Peyer's patch (tissue), 4 donors: ENCODE data around the gene PARS2. TPM values are rescaled to one million over a fixed set of nuclear protein-coding genes. Genes with fewer than 3 reads are reported as not detected.
A peak's percentile ranks its signal among the peaks of the same experiment; 100 is the strongest.

ENCODE experiments used
- DNase-seq, 3 donors: peaks; one replicate each; pipeline ENCODE4 v3.0.0-alpha.2; 2017 to 2019
- H3K27ac ChIP-seq, 4 donors: fragments of 200-600 bp; sonication (generic); one replicate each; pipeline ENCODE4 v1.5.1; 2016 to 2019
- H3K27me3 ChIP-seq, 2 donors: fragments of 200-600 bp; sonication (generic); one replicate each; pipeline ENCODE4 v1.5.1; 2019
- H3K36me3 ChIP-seq, 3 donors: fragments of 200-600 bp; sonication (generic); one replicate each; pipeline ENCODE4 v1.5.1; 2016 to 2019
- H3K4me1 ChIP-seq, 4 donors: fragments of 200-600 bp; sonication (generic); one replicate each; pipeline ENCODE4 v1.5.1; 2016 to 2019
- H3K4me3 ChIP-seq, 4 donors: fragments of 200-600 bp; sonication (generic); 1 replicate in 3 of 4; 2 replicates in 1 of 4; pipeline ENCODE4 v1.5.1; 2016 to 2019; ENCODE audit warnings: mild to moderate bottlenecking in 1 of 4
- H3K9me3 ChIP-seq, 4 donors: fragments of 200-600 bp; sonication (generic); one replicate each; pipeline ENCODE4 v1.5.1; 2016 to 2019; ENCODE audit warnings: mild to moderate bottlenecking in 1 of 4
- POLR2A ChIP-seq, 2 donors: fragments of 450-650 bp; IDR thresholded peaks; one replicate each; pipeline ENCODE4 v1.5.1; 2017; ENCODE audit warnings: antibody characterized with exemption in 2 of 2, mild to moderate bottlenecking in 2 of 2, moderate library complexity in 2 of 2
- total RNA-seq, 4 donors: library from RNA; depleted of rRNA; stranded (reverse); fragments of >200 nt; gene quantifications; one replicate each; pipeline ENCODE4 v1.1.0, GENCODE V29; 2016
- TF ChIP-seq, protein P1 (sequence below), 6 experiments: fragments of 450-650 bp in 4 of 6; fragments of 200-600 bp in 2 of 6; sonication (generic) in 1 of 6; IDR thresholded peaks; one replicate each; pipeline ENCODE4 v1.5.1; 2017 to 2019; ENCODE audit warnings: antibody characterized with exemption in 6 of 6, mild to moderate bottlenecking in 3 of 6, moderate library complexity in 1 of 6

The PARS2 gene
- total RNA-seq, 4 donors from 2014 or later = 1.7 to 10.0 (median 5.8) TPM

DNA sequence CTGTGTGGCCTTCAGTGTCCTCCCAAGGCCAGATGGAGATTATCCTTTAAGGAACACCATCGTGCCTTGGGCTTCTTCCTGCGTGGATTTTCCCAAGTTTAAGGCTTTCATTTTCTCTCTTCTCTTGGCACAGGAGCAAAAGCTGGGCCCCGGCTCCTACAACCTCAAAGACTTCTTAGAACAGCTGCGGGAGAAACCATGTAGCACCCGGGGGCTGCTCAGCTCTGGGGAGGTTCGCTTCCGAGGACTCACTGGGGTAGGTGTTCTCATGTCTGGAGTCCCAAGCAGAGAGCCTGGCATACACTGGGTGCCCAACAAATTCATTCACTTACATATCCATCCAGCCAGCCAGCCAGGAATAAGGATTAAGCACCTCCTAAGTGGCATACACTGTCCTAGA lies 43.4 kb upstream of the PARS2 start:
- Histone ChIP-seq H3K27ac (no peak overlapping the region), H3K4me1 (peaks cover 0 to 21% (median 2%) of the 10 kb centered on the region in 4 donors), H3K36me3 (no peaks in the 10 kb centered on the region), H3K9me3 (no peaks in the 10 kb centered on the region), H3K27me3 (no peaks in the 10 kb centered on the region), H3K4me3 (no peak overlapping the region)
- TF ChIP-seq POLR2A (IDR thresholded peaks at IDR 0.05) = no peak
- DNase-seq = peak in 2 of 3 donors; percentile 9 to 15

DNA sequence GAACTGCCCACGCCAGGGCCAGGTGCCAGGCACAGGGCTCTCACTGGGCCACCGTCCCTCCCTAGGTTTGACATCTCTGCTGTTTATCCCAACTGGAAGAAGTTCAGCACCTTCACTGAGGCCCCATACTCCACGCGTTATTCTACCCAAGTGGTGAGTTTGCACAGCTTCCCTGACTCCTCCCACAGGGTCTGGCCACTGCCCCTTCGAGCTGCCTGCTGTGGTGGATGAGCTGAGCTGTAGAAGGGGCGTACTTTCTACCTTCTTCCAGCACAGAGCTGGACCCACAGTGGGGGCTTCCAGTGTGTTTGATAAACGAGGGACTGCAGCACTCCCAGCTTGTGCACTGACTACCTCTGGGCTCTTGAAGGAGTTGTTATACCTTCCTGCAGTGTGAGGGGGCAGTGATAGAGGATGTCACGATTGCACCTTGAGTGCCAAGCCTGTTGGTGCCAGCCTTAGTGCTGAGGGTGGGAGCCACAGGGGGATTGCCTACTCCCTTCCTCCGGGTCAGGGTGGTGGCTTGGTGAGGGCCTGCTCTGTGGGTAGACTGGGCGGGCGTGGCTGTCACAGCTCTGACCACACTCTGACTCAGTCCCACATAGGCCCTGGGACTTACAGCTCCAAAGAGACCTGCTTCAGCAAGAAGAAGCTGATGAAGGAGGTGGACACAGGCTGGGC lies 42.7 kb upstream of the PARS2 start:
- TF ChIP-seq POLR2A (IDR thresholded peaks at IDR 0.05) = no peak
- TF ChIP-seq, protein P1, sequence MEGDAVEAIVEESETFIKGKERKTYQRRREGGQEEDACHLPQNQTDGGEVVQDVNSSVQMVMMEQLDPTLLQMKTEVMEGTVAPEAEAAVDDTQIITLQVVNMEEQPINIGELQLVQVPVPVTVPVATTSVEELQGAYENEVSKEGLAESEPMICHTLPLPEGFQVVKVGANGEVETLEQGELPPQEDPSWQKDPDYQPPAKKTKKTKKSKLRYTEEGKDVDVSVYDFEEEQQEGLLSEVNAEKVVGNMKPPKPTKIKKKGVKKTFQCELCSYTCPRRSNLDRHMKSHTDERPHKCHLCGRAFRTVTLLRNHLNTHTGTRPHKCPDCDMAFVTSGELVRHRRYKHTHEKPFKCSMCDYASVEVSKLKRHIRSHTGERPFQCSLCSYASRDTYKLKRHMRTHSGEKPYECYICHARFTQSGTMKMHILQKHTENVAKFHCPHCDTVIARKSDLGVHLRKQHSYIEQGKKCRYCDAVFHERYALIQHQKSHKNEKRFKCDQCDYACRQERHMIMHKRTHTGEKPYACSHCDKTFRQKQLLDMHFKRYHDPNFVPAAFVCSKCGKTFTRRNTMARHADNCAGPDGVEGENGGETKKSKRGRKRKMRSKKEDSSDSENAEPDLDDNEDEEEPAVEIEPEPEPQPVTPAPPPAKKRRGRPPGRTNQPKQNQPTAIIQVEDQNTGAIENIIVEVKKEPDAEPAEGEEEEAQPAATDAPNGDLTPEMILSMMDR (IDR thresholded peaks at IDR 0.05) = no peak
- H3K4me1 ChIP-seq = peaks cover 0 to 21% (median 2%) of the 10 kb centered on the region in 4 donors
- no peaks in the 10 kb centered on the region for H3K36me3 ChIP-seq
- no peak overlapping the region for H3K4me3 ChIP-seq
- no peaks in the 10 kb centered on the region for H3K9me3 ChIP-seq
- no peak overlapping the region for H3K27ac ChIP-seq
- peak in 2 of 3 donors; percentile 12 to 73 for DNase-seq
- no peaks in the 10 kb centered on the region for H3K27me3 ChIP-seq

DNA sequence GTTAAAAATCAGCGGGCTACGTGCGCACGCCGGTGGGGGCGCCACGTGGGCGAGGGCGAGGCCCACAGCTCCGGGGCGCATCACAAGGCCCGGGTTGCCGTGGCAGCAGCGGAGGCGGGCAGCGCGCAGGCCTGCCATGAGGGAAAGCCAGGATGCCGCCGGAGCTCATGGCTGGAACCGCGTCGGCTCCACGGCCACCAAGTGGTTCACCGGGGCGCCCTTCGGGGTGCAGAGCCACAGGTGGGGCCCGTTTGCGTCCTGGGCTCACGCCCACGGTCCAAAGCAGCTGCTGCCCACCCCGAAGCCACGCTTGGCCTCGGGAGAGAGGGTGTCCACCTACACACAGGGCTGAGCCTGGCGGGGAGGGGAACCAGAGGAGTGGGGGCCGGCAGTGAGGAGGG lies 41.7 kb upstream of the PARS2 start:
- no peak overlapping the region for H3K4me3 ChIP-seq
- no peaks in the 10 kb centered on the region for H3K9me3 ChIP-seq
- TF ChIP-seq, protein P1 (IDR thresholded peaks at IDR 0.05) = no peak
- no peak for TF ChIP-seq POLR2A (IDR thresholded peaks at IDR 0.05)
- H3K4me1 ChIP-seq = peaks cover under 1 to 21% (median 4%) of the 10 kb centered on the region in 4 donors
- no peaks in the 10 kb centered on the region for H3K36me3 ChIP-seq
- peak in 2 of 3 donors; percentile 1 to 40 for DNase-seq
- H3K27me3 ChIP-seq = no peaks in the 10 kb centered on the region
- peak overlapping the region in 1 of 4 donors; percentile 93 for H3K27ac ChIP-seq

DNA sequence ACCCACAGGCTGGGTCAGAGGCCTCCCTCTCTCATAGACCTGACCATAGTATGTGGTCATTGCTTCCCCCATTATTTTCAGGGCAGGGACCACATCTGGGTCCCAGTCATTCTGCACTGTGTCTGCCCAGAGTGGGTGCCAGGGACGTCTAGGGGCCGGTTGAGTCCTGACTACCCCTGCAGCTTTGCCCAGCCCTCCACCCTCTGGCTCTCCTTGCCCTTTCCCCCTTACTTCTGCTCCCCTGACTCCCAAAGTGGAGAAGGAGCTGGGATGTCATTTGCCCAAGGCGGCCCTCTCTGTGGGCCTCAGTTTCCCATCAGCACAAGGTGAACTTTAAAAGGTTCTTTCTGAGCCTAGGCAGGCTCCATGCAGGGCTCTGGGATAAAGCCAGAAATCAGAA lies 41.1 kb upstream of the PARS2 start:
- no peaks in the 10 kb centered on the region for H3K9me3 ChIP-seq
- peak overlapping the region in 3 of 4 donors; percentile 42 to 93 (median 82) for H3K27ac ChIP-seq
- H3K27me3 ChIP-seq = no peaks in the 10 kb centered on the region
- no peak overlapping the region for H3K4me3 ChIP-seq
- H3K4me1 ChIP-seq = peaks cover 3 to 22% (median 5%) of the 10 kb centered on the region in 4 donors
- H3K36me3 ChIP-seq = no peaks in the 10 kb centered on the region
- no peak for TF ChIP-seq POLR2A (IDR thresholded peaks at IDR 0.05)
- TF ChIP-seq, protein P1 (IDR thresholded peaks at IDR 0.05) = no peak
- DNase-seq = peak in 2 of 3 donors; percentile 6 to 27

DNA sequence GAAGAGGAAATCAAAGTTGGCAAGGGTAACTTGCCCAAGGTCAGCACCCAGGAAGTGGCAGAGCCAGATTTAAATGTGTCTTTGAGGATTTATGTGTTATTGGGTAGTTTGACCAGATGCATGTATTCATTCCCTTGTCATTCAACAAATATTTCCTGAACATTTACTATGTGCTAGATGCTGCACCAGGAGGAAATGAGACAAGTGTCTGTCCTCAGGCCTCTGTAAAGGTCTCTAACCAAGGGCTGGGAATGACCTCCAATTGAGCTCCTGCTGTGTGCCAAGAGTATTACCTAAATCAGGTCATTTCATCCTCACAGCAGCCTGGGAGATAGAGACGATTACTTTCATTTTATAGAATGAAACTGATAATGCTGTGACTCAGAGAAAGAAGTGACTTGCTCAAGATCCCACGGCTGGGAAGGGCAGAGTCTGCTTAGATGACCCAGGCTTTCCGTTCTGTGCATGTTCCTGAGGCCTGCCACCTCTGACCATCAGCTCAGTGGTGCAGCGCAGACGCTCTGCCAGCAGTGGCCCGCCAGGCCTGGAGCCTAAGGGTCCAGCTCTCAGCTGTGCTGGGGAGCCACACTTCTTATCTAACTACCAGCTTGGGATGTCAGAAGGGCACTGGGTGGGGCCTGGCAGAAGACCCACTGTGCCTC lies 40.3 kb upstream of the PARS2 start:
- H3K36me3 ChIP-seq = no peaks in the 10 kb centered on the region
- no peak overlapping the region for H3K4me3 ChIP-seq
- peak in 2 of 3 donors; percentile 69 to 77 for DNase-seq
- H3K27me3 ChIP-seq = no peaks in the 10 kb centered on the region
- no peaks in the 10 kb centered on the region for H3K9me3 ChIP-seq
- TF ChIP-seq, protein P1 (IDR thresholded peaks at IDR 0.05) = peak in 1 of 6 experiments; percentile 3
- TF ChIP-seq POLR2A (IDR thresholded peaks at IDR 0.05) = no peak
- peaks cover 3 to 28% (median 8%) of the 10 kb centered on the region in 4 donors for H3K4me1 ChIP-seq
- peak overlapping the region in 3 of 4 donors; percentile 64 to 93 (median 82) for H3K27ac ChIP-seq
